ENCODE measurements around the gene LETM1.

The LETM1 gene

DNA sequence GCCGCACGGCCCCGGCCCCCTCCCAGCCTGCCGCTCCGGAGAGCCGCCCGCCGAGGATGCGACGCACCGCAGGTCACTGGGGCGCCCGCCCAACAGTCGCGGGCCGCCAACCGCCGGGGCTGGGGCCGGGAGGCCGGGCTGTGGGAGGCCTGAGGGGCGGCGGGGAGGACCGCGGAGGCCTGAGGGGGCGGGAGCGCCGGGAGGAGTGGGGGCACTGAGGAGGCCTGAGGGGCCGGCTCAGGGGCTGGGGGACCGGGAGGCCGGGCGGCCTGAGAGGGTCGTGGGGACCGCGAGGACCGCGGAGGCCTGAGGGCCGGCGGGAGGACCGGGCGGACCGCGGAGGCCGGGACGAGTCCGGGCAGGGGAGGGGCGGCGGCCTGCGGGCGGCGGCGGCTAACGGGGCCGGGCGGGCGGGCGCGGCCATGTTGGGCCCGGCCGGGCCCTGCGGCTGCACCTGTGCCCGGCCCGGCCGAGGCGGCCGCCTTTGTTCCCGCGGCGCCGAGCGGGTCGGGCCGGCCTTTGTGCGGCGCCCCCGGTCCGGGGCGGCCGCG lies 15.6 kb upstream of the LETM1 start:
- no peak for DNase-seq

DNA sequence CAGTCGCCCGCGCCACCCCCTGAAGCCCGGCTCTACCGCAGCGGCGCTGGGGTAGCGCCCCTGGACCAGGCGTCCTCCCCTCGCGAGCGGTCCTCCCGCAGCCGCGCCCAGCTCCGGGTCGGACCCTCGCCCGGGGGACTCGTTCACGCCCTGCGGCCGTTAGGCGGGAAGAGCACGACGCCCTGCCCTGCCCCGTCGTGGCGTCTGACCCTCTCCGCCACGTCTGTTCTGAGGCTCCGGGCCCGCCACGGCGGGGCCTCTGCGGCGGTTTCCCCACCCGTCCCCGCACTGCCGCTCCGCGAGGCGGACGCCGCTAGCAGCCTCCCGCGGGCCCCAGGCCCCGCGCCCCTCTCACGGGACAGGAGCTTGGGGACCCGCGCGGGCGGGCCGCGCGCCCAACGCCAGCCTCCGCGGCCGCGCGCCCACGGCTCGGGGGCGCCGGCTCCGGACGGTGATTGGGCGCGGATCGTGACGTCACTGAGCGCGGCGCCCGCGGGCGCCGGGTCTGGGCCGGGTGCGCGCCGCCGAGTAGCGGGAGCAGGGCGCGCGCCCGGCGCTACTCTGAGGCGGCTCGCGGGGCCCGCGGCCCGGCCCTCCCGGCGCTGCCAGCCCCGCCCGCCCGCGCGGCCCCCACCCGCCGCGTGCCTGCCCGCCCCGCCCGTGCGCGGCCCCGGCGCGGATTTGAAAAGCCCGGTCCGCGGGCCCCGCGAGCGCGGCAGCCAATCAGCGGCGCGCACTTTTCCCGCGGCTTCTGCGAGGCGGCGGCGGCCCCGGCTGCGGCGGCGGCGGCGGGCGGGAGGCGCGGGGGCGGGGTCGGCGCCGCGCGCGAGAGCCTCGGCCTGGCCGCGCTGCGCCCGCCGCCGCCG lies 14.9 kb upstream of the LETM1 start, which contains the start of gene NSD2:
Gene NSD2 (plus strand): TSS at position 816 of the 866 bp plus-strand sequence. CDS start 29,262 bp downstream, outside the sequence.
- peak; percentile 86 to 93 for DNase-seq

- DNase-seq, result peak; percentile 84 to 91
Observed at GRCh38 chr4:1870328-1870577, 14.3 kb upstream of the LETM1 start.

DNA sequence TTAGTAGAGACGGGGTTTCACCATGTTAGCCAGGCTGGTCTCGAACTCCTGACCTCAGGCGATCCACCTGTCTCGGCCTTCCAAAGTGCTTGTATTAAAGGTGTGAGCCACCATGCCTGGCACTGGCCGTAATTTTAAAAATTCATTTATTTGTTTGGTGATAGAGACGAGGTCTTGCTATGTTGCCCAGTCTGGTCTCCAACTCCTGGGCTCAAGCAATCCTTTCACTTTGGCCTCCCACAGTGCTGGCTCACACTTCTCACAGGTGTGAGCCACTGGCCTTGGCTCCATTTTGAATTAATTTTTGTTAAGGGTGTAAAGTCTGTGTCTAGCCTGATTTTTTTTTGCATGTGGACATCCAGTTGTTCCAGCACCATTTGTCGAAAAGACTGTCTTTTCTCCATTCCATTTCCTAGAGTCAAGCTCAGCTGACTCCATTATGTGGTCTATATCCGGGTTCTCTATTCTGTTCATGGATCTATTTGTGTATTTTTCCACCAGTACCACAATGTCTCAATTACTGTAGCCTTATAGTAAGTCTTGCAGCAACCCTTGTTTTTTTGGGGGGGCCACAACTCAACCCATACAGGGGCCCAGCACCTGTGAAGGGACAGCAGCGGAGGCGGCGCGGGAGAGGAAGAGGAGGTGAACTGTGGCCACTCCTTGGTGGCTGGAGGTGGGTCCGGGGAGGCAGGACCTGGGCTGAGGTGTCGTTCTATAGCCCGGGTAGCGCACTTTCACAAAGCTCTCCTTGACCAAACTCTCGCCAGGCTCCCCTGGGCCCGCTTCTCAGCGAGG lies 13.8 kb upstream of the LETM1 start:
- no peak for DNase-seq

- DNase-seq, result no peak
Observed at GRCh38 chr4:1868912-1869311, 13.0 kb upstream of the LETM1 start.

DNA sequence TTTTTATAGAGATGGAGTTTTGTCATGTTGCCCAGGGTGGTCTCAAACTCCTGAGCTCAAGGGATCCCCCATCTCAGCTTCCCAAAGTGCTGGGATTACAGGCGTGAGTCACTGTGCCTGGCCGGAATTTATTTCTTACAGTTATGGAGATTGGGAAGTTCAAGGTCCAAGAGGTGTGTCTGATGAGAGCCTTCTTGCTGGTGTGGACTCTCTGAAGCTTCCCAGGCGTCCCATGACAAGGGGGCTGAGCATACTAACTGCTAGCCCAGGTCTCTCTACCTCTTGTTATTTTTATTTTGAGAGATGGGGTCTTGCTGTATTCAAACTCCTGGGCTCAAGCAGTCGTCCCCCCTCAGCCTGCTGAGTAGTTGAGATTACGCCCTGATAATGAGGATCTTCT lies 12.3 kb upstream of the LETM1 start:
- DNase-seq, result no peak

DNA sequence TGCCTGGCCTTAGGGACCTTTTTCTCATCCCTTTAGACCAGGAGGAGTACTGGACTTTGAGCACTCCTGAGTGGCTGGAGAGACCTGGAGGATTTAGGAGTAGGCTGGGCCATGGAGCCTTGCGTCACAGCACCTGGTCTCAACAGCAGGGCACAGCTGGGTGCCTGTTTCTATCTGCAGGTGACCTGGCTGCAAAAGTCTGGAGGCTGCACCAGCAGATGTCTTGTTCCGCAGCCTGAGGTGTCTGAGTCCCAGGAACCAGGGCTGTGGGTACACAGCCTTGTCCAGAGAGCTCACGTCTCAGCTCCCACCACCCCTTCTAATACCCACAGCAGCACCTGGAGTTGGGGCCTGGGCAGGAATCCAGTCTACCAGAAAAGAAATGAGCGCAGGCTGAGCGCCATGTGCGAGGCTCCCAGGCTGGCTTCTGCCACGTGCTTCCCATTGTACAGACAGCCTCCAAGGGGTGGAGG lies 10.3 kb upstream of the LETM1 start:
- no peak for DNase-seq

DNA sequence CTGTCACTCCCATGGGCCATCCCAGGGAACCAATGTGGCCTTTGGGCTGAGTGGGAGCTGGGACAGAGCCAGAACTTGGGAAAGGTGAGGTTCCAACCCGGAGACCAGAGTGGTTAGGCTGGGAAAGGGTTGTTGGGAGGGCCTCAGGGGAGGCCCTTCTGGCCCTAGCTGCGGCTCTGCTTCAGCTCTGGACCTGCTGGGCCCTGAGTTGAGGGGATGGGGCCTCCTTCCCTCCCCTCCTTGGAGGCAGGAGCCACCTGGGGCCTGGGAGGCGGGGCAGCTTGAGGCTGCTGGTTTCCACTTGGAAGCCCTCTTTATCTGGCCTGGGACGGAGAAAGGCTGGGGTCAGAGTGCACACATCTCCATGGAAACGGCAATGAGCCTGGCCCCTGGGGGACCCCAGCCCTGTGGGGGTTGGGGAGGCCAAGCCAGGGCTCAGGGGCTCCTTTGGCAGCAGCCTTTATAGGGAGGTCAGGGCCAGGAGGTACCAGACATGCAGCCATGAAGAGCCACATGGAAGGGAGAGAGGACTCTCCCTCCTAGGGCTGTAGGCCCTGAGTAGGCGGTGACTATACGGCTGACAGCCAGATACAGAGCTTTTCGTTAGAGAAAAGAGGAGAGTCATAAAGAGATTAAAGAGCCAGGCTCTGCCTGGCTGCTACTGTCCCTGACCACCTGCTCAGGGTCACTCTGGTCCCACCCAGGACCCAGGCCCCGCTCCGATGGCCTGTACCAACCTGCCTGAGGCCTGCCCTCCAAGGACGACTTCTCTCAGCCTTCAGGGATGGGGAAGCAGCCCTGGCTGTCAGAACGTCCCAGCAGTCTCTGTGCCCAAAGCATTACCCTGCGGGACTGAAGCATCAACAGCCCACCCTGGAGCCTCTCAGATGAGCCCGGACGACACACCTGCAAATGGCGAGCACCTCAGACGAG lies 8.4 kb upstream of the LETM1 start:
- DNase-seq, result no peak

DNA sequence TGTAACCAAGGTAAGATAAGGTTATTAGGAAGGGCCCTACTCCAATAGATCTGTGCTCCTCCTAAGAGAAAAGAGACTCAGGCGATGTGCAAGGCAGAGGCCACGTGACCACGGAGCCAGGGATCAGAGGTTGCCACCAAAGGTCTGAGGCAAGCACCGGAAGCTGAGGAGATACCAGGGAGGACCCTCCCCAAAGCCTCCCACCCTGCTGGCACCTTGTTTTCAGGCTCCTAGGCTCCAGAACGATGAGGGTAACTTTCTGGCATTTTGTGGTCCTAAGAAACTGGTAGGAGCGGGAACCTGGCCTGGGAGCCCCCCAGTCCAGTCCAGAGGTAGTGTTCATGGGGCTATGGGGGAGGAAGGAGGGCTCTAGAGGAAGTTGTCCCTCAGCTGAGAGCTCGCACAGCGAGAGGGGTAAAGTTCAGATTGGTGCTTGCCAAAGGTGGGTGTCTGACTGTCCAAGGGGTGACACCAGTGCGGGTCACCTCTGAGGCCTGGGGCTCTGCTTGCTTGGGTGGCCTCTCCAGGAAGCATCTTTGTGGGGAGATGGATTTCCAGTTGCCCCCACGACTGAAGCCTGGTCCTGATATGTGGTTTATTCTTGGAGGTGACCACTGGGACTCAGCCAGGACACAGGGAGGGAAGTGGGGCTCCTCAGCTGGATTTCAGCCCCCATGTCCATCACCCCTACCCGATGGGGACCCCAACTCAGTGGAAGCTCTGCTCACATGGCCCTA lies 7.5 kb upstream of the LETM1 start:
- no peak for DNase-seq

GRCh38 chr4:1862961-1863296 lies 7.0 kb upstream of the LETM1 start:
- no peak for DNase-seq

GRCh38 chr4:1862055-1862911 lies 6.3 kb upstream of the LETM1 start:
- DNase-seq, result peak in 1 of 2 donors; percentile 56

- no peak for DNase-seq
Observed at GRCh38 chr4:1859389-1859753, 3.4 kb upstream of the LETM1 start.

DNA sequence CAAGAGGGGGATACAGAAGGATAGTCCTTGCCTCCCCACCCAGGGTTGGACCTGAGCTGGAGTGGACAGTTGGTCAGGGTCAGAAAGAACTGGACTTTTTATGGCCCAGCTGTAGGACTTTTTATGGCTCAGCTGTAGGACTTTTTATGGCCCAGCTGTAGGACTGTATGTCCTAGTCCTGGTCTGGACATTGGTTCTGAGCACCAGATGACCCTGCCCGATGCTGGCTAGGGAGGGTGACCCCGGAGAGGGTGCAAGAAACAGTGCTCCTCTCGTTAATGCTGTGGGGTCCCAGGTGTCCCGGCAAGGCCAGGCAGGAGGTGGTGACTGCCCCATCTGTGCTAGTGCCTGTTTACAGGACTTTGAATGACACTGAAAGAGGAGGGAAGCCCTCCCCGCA lies 2.0 kb upstream of the LETM1 start:
- no peak for DNase-seq

DNA sequence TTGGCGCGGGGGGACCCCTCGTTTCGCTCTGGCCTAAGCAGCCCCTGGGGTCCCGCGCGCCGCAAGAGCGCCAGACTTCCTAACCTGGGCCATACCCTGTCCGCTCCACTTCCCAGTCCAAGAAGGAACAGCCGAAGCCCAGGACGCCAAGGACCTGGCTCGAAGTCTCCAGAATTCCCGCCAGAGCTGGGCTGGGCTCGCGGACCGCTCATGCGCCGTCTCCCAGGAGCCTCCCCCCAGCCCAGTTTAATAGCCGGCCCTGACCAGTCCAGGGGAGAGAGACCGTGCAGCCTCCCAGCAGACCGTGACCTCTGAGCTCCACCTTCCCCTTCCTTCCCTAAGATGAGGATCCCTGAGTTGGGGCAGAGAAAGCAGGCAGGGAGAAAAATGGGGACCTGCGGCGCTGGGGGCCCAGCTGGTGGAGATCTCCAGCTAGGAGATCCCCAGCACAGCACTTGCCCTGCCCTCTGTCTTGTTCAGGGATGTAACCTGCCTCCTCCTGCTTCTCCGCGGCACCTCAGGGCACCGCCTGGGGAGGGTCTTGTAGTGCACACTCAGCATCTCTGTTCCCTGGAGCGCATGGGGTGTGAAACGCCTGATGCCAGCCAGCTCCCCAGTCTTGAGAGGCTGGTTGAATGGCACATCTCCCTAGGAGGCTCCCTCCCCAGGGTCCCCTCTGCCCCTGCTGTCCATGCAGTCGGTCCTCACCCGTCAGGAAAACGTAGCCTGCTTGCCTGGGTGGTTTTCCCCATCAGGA lies 1.2 kb upstream of the LETM1 start:
- no peak for DNase-seq

DNA sequence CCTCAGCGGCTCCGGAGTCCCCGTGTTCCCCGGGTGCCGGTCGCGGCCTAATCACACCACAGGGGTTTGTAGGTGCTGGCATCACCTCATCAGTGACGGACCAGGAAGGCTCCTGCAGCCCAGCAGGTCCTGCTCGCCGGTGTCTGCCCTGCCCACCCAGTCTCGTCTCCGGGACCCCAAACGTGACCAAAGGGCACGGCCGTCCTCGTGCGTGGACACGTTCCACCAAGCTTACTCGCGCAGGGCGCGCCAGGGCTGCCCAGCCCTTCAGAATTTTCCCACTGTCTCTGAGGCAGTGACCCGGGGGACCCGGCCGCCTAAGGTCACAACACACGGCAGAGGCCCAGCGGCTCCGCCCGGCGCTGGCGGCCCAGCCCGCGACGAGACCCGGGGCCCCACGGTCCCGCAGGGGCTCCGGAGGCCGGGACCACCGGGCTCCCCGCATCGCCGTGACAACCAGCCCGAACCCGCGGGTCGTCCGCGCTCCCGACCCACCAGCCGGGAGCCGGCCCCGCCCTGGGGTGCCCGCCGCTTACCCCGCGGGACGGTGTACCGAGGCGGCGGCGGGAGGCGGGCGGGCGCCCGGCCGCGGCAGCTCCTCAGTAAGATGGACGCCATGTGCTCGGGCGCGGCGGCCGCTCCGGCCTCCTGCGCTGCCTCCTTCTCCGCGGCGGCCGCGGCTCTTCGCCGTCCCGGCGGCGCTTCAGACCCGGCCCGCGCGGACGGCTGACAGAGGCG lies 454 bp downstream of the LETM1 start:
- DNase-seq, result peak; percentile 31 to 34

GRCh38 chr4:1854752-1855151 lies 1.2 kb downstream of the LETM1 start:
- DNase-seq, result no peak

GRCh38 chr4:1852904-1853623 lies 2.9 kb downstream of the LETM1 start:
- DNase-seq, result no peak

DNA sequence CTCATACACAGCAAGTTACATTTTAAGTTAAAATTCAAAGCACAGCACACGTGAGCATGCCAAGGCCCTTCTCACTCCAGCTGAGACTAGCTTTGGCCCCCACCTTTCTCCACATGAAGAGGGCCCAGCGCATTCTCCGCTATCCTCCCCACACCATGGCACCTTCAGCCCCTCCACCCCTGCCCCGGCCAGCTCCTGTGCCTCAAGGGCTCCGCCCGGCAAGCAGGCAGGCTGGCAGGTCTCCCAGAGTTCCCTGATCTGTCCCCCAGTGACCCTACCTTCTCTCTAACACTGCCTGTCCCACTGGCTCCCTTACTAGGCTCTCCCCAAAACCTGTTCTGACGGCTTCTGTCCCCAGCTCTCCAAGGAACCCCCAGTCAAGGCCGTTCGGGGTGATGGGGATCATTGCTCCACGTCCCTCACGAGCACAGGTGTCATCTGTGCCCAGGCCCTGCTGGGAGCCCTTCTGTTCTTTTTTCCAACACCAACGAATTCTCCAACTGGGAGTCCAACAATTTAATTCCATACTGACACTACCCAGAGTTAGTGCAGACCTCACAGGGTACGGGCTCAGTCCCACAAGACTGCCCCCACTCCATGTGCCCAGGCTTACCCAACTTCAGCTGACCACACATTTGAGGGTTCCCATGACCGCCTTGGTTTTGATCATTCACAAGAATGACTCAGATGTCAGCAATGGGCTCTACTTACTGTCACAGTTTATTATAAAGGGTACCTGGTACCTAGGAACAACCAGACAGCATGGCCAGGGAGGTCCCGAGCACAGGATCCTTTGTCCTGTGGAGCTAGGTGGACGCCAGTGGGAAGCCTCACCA lies 4.2 kb downstream of the LETM1 start:
- DNase-seq, result no peak
